Liver (tissue), 9 donors: ENCODE data around the gene IL12RB2. TPM values are rescaled to one million over a fixed set of nuclear protein-coding genes. Genes with fewer than 3 reads are reported as not detected.

Source experiments
- DNase-seq: peaks from one replicate; pipeline ENCODE4 v3.0.0-alpha.2; 2017; ENCODE audit warnings: low spot score
- H3K27ac ChIP-seq, 2 donors: one replicate each; pipeline ENCODE4 v1.7.0; 2013; ENCODE audit warnings: inconsistent platforms in 2 of 2, low read length in 2 of 2, control low read depth in 1 of 2, low read depth in 1 of 2, mild to moderate bottlenecking in 1 of 2
- H3K27me3 ChIP-seq, 4 donors: one replicate each; pipeline versions ENCODE4 v1.6.1 to v1.7.0; 2013; ENCODE audit warnings: low read length in 3 of 4, inconsistent platforms in 1 of 4, mild to moderate bottlenecking in 1 of 4, moderate library complexity in 1 of 4; ENCODE audit not compliant: control insufficient read depth in 4 of 4, insufficient read depth in 4 of 4
- H3K36me3 ChIP-seq, 4 donors: one replicate each; pipeline versions ENCODE4 v1.6.1 to v1.7.0; 2013; ENCODE audit warnings: low read length in 3 of 4, mild to moderate bottlenecking in 3 of 4, low read depth in 1 of 4, moderate library complexity in 1 of 4; ENCODE audit not compliant: control insufficient read depth in 4 of 4, insufficient read depth in 3 of 4
- H3K4me1 ChIP-seq, 4 donors: one replicate each; pipeline versions ENCODE4 v1.6.1 to v1.7.0; 2013; ENCODE audit warnings: low read length in 3 of 4, mild to moderate bottlenecking in 3 of 4, moderate library complexity in 1 of 4; ENCODE audit not compliant: control insufficient read depth in 4 of 4, insufficient read depth in 4 of 4
- H3K4me3 ChIP-seq, 3 donors: one replicate each; pipeline versions ENCODE4 v1.6.1 to v1.7.0; 2013; ENCODE audit warnings: low read length in 3 of 3, control low read depth in 1 of 3, low read depth in 1 of 3, mild to moderate bottlenecking in 1 of 3
- H3K9ac ChIP-seq, 2 donors: one replicate each; pipeline ENCODE4 v1.7.0; 2013; ENCODE audit warnings: low read length in 2 of 2, mild to moderate bottlenecking in 2 of 2, moderate library complexity in 2 of 2, control low read depth in 1 of 2, low read depth in 1 of 2
- H3K9me3 ChIP-seq, 4 donors: one replicate each; pipeline versions ENCODE4 v1.6.1 to v1.7.0; 2013; ENCODE audit warnings: low read length in 3 of 4; ENCODE audit not compliant: control insufficient read depth in 4 of 4
- ATF3 ChIP-seq: IDR thresholded peaks from 2 replicates; pipeline ENCODE4 v1.6.1; 2016; ENCODE audit warnings: antibody characterized with exemption
- CTCF ChIP-seq: fragments of 150-350 bp; IDR thresholded peaks from 2 replicates; pipeline ENCODE4 v1.5.1; 2017; ENCODE audit warnings: improper control_type of control experiment, low read depth, low read length; ENCODE audit not compliant: missing input control
- EGR1 ChIP-seq, 2 donors: IDR thresholded peaks; 2 replicates each; pipeline ENCODE4 v1.6.1; 2016 to 2018; ENCODE audit warnings: antibody characterized with exemption in 2 of 2, low read depth in 2 of 2
- FOXA1 ChIP-seq: IDR thresholded peaks from 2 replicates; pipeline ENCODE4 v1.6.1; 2016; ENCODE audit warnings: antibody characterized with exemption
- FOXA2 ChIP-seq: IDR thresholded peaks from 2 replicates; pipeline ENCODE4 v1.6.1; 2016; ENCODE audit warnings: antibody characterized with exemption
- GABPA ChIP-seq, 2 donors: IDR thresholded peaks in 1 of 2; conservative IDR thresholded peaks in 1 of 2; 2 replicates each; pipeline ENCODE4 v1.6.1; 2016; ENCODE audit warnings: antibody characterized with exemption in 2 of 2, mild to moderate bottlenecking in 1 of 2, moderate library complexity in 1 of 2
- HNF4A ChIP-seq, 2 donors: conservative IDR thresholded peaks; 2 replicates each; pipeline ENCODE4 v1.6.1; 2016; ENCODE audit warnings: antibody characterized with exemption in 2 of 2, mild to moderate bottlenecking in 2 of 2
- HNF4G ChIP-seq: IDR thresholded peaks from 2 replicates; pipeline ENCODE4 v1.6.1; 2016; ENCODE audit warnings: antibody characterized with exemption
- JUND ChIP-seq, 2 donors: IDR thresholded peaks; 2 replicates each; pipeline ENCODE4 v1.6.1; 2016; ENCODE audit warnings: antibody characterized with exemption in 2 of 2
- MAX ChIP-seq: IDR thresholded peaks from 2 replicates; pipeline ENCODE4 v1.6.1; 2016; ENCODE audit warnings: antibody characterized with exemption
- NR2F2 ChIP-seq: IDR thresholded peaks from 2 replicates; pipeline ENCODE4 v1.6.1; 2016; ENCODE audit warnings: antibody characterized with exemption
- RAD21 ChIP-seq, 2 donors: IDR thresholded peaks; 2 replicates each; pipeline ENCODE4 v1.6.1; 2016; ENCODE audit warnings: antibody characterized with exemption in 2 of 2, mild to moderate bottlenecking in 2 of 2
- REST ChIP-seq: IDR thresholded peaks from 2 replicates; pipeline ENCODE4 v1.6.1; 2016; ENCODE audit warnings: antibody characterized with exemption, mild to moderate bottlenecking
- SP1 ChIP-seq: IDR thresholded peaks from 2 replicates; pipeline ENCODE4 v1.6.1; 2018; ENCODE audit warnings: antibody characterized with exemption, mild to moderate bottlenecking
- TAF1 ChIP-seq: conservative IDR thresholded peaks from 2 replicates; pipeline ENCODE4 v1.6.1; 2016; ENCODE audit warnings: antibody characterized with exemption, mild to moderate bottlenecking
- YY1 ChIP-seq: IDR thresholded peaks from 2 replicates; pipeline ENCODE4 v1.6.1; 2016; ENCODE audit warnings: antibody characterized with exemption, mild to moderate bottlenecking
- WGBS: extraction: QIAGEN DNeasy Blood & Tissue Kit; methylation state at CpG from one replicate; pipeline ENCODE4 v1.1.7; 2013; 5-methylcytosine and 5-hydroxymethylcytosine counted together
- polyA plus RNA-seq, 2 donors: library from polyadenylated mRNA; stranded (reverse) in 1 of 2; unstranded in 1 of 2; fragments of 200-250 nt in 1 of 2; fragments of >200 nt in 1 of 2; fragmentation: Nextera tagmentation in 1 of 2; extraction: Ambion mirVana in 1 of 2; gene quantifications; one replicate each; pipeline versions ENCODE4 v1.2.1 to v1.2.3, GENCODE V29; 2013 to 2015
- total RNA-seq, 2 donors: library from RNA; depleted of rRNA; stranded (reverse); fragments of >200 nt; gene quantifications; one replicate each; pipeline ENCODE4 v1.2.3, GENCODE V29; 2014
- donor health status: healthy.
- donor health status: healthy.
- donor health status: healthy.
- donor health status: healthy.
- donor health status: healthy.

Gene IL12RB2
- total and polyA plus RNA-seq, 4 donors = 0.06 to 1.3 (median 0.58) TPM

GRCh38 chr1:67261680-67262079 lies 46.0 kb upstream of the IL12RB2 start:
- DNase-seq = no peak
- Histone ChIP-seq H3K9ac (no peak overlapping the region), H3K36me3 (no peaks in the 10 kb centered on the region), H3K27me3 (no peaks in the 10 kb centered on the region), H3K9me3 (no peaks in the 10 kb centered on the region), H3K27ac (no peak overlapping the region), H3K4me3 (no peak overlapping the region), H3K4me1 (no peaks in the 10 kb centered on the region)
- WGBS = 44% methylated on average over 4 of the region's 4 CpGs
- TF ChIP-seq ATF3 = no peak
- TF ChIP-seq EGR1 (IDR thresholded peaks at IDR 0.05; ENCODE audit: low read depth in 2 of 2) = no peak
- no peak for TF ChIP-seq NR2F2
- no peak for TF ChIP-seq YY1
- TF ChIP-seq FOXA1 = no peak
- no peak for TF ChIP-seq TAF1
- no peak for TF ChIP-seq SP1
- no peak for TF ChIP-seq FOXA2
- no peak for TF ChIP-seq RAD21 (IDR thresholded peaks at IDR 0.05)
- TF ChIP-seq HNF4G = no peak
- no peak for TF ChIP-seq HNF4A (conservative IDR thresholded peaks at IDR 0.05)
- TF ChIP-seq GABPA (IDR thresholded peaks at IDR 0.05 in 1 of 2, conservative IDR thresholded peaks at IDR 0.05 in 1 of 2) = no peak

GRCh38 chr1:67262735-67263134 lies 44.9 kb upstream of the IL12RB2 start:
- Histone ChIP-seq H3K4me3 (no peak overlapping the region), H3K27me3 (no peaks in the 10 kb centered on the region), H3K9me3 (no peaks in the 10 kb centered on the region), H3K4me1 (no peaks in the 10 kb centered on the region), H3K9ac (no peak overlapping the region), H3K36me3 (no peaks in the 10 kb centered on the region), H3K27ac (no peak overlapping the region)
- DNase-seq = no peak
- WGBS = 86% methylated on average over 5 of the region's 5 CpGs
- TF ChIP-seq HNF4A (conservative IDR thresholded peaks at IDR 0.05) (no peak), TAF1 (no peak)

- no peak overlapping the region for H3K9ac ChIP-seq
These were observed 43.5 kb upstream of the IL12RB2 start for GRCh38 chr1:67264152-67264551.

More at GRCh38 chr1:67264152-67264551, 43.5 kb upstream of the IL12RB2 start:
- no peak for TF ChIP-seq FOXA1
- no peak for TF ChIP-seq TAF1
- TF ChIP-seq YY1 = no peak
- TF ChIP-seq RAD21 (IDR thresholded peaks at IDR 0.05) = no peak
- no peak for TF ChIP-seq CTCF
- TF ChIP-seq JUND (IDR thresholded peaks at IDR 0.05) = no peak
- TF ChIP-seq REST = no peak
- TF ChIP-seq SP1 = no peak
- no peak for TF ChIP-seq MAX
- no peak for TF ChIP-seq HNF4G
- no peak for TF ChIP-seq ATF3
- no peak for TF ChIP-seq HNF4A (conservative IDR thresholded peaks at IDR 0.05)
- H3K4me3 ChIP-seq = no peak overlapping the region
- no peak overlapping the region for H3K27ac ChIP-seq
- H3K9me3 ChIP-seq = no peaks in the 10 kb centered on the region
- H3K27me3 ChIP-seq = no peaks in the 10 kb centered on the region
- no peak for DNase-seq
- no peaks in the 10 kb centered on the region for H3K36me3 ChIP-seq
- no peaks in the 10 kb centered on the region for H3K4me1 ChIP-seq
